Activated CD4-positive, alpha-beta T cell treated with anti-CD3 and anti-CD28 coated beads for 36 hours (primary cell): ENCODE data around the gene CBR1. TPM values are rescaled to one million over a fixed set of nuclear protein-coding genes. Genes with fewer than 3 reads are reported as not detected.

Source experiments
- ATAC-seq: fragments of 200-7000 bp; cut with Tn5 transposase; one replicate; pipeline ENCODE4 v1.10.0; 2021; ENCODE audit warnings: mild to moderate bottlenecking, moderate library complexity
- CTCF ChIA-PET: fragments of 350-600 bp; sonication (Branson Sonifier 250); formaldehyde crosslinking; loops from one replicate; lab custom pipeline; 2021; ENCODE audit warnings: antibody characterized with exemption; lab: Charles Lee
- POLR2A ChIA-PET: fragments of 350-600 bp; sonication (Branson Sonifier 250); formaldehyde crosslinking; loops from one replicate; lab custom pipeline; 2021; ENCODE audit warnings: antibody characterized with exemption, inconsistent platforms; lab: Charles Lee
- DNase-seq: peaks from one replicate; pipeline ENCODE4 v3.0.0-alpha.2; 2020
- H3K27ac Mint-ChIP-seq: one replicate; pipeline ENCODE4 v1.8.0; 2021; ENCODE audit warnings: mixed read lengths
- H3K27me3 Mint-ChIP-seq: one replicate; pipeline ENCODE4 v1.8.0; 2021; ENCODE audit warnings: mixed read lengths
- H3K36me3 Mint-ChIP-seq: one replicate; pipeline ENCODE4 v1.8.0; 2021; ENCODE audit warnings: low read depth, mixed read lengths
- H3K4me1 Mint-ChIP-seq: one replicate; pipeline ENCODE4 v1.8.0; 2021; ENCODE audit warnings: mixed read lengths
- H3K4me3 Mint-ChIP-seq: one replicate; pipeline ENCODE4 v1.8.0; 2021; ENCODE audit warnings: mild to moderate bottlenecking, moderate library complexity, mixed read lengths
- H3K9me3 Mint-ChIP-seq: one replicate; pipeline ENCODE4 v1.8.0; 2021; ENCODE audit warnings: low read depth, mixed read lengths
- intact Hi-C, 2 experiments: fragments of 100-400 bp; cut with DNase I in 1 of 2; cut with micrococcal nuclease in 1 of 2; formaldehyde crosslinking; loops; one replicate each; pipeline versions ENCODE4 v1.14.2 to v1.15.1; 2022 to 2024; cut with DNase I, micrococcal nuclease
- total RNA-seq, 2 experiments: library from RNA; stranded (reverse); gene quantifications; one replicate each; pipeline ENCODE4 v1.2.3, GENCODE V29; 2021

Gene CBR1
- total RNA-seq: 10 to 100 TPM; 48.6 to 54.1 TPM

GRCh38 chr21:36069713-36070583 is at the start of gene CBR1:
CBR1 (plus strand) TSS chr21:36070024; CDS start chr21:36070116, 92 bp downstream.
- Mint-ChIP-seq H3K4me3 (peak within 1 kb of the TSS; percentile 83), H3K36me3 (peaks cover 33% of the 10 kb centered on the region), H3K9me3 (peaks cover 6% of the 10 kb centered on the region), H3K27me3 (no peaks in the 10 kb centered on the region), H3K27ac (peak within 1 kb of the TSS; percentile 88), H3K4me1 (peaks cover 41% of the 10 kb centered on the region)
- DNase-seq: peak; percentile 94
- intact Hi-C loops: loop anchor here (1.0 to 10.0 kb wide), 6 partner anchors 10 to 1453 kb away; partner anchors contain the start of genes SETD4 (in 2 of the 2), DOP1B (in 1 of the 2), DYRK1A (in 1 of the 2) and MORC3 (in 1 of the 2)
- CTCF ChIA-PET: interaction anchor here (0.6 to 2.1 kb wide), 11 partner anchors 9 to 303 kb away, joined by 3 to 9 read pairs (median 4); partner anchors contain the start of gene SETD4
- ATAC-seq: peak; percentile 98
- POLR2A ChIA-PET: interaction anchor here (1.6 kb wide), 1 partner anchor 10 kb away, joined by 13 read pairs; the partner anchor contains the start of gene SETD4

- H3K27ac Mint-ChIP-seq: no peak overlapping the region
- ChIA-PET CTCF (no interaction called here), POLR2A (no interaction called here)
- intact Hi-C loops: loop anchor here (10.0 kb wide), 3 partner anchors 177 to 1277 kb away; no protein-coding TSS in a partner anchor
- H3K36me3 Mint-ChIP-seq: peaks cover 6% of the 10 kb centered on the region
- H3K27me3 Mint-ChIP-seq: peaks cover 2% of the 10 kb centered on the region
- no peak for DNase-seq
- H3K9me3 Mint-ChIP-seq: peaks cover 3% of the 10 kb centered on the region
- ATAC-seq: no peak
- H3K4me3 Mint-ChIP-seq: no peak overlapping the region
- H3K4me1 Mint-ChIP-seq: no peaks in the 10 kb centered on the region
Measured at GRCh38 chr21:36021251-36021837, 48.5 kb upstream of the CBR1 start.

GRCh38 chr21:36022427-36023091 is 47.3 kb upstream of the CBR1 start:
- intact Hi-C loops: loop anchor here (10.0 kb wide), 3 partner anchors 178 to 1278 kb away; no protein-coding TSS in a partner anchor
- ATAC-seq: no peak

GRCh38 chr21:36023092-36023480 is 46.7 kb upstream of the CBR1 start:
- ATAC-seq (no peak), DNase-seq (no peak)

More at GRCh38 chr21:36022427-36023091, 47.3 kb upstream of the CBR1 start:
- H3K4me3 Mint-ChIP-seq: no peak overlapping the region
- H3K4me1 Mint-ChIP-seq: no peaks in the 10 kb centered on the region
- ChIA-PET CTCF (interaction anchor here (0.7 to 1.2 kb wide), 4 partner anchors 102 to 1330 kb away, joined by 3 read pairs; no protein-coding TSS in a partner anchor), POLR2A (no interaction called here)
- DNase-seq: no peak
- peaks cover 6% of the 10 kb centered on the region for H3K36me3 Mint-ChIP-seq
- H3K27ac Mint-ChIP-seq: no peak overlapping the region
- peaks cover 3% of the 10 kb centered on the region for H3K9me3 Mint-ChIP-seq
- H3K27me3 Mint-ChIP-seq: peaks cover 2% of the 10 kb centered on the region

GRCh38 chr21:36024782-36025181 is 45.0 kb upstream of the CBR1 start:
- ChIA-PET POLR2A (no interaction called here), CTCF (no interaction called here)
- peaks cover 3% of the 10 kb centered on the region for H3K9me3 Mint-ChIP-seq
- DNase-seq (no peak), ATAC-seq (no peak)
- no peaks in the 10 kb centered on the region for H3K27me3 Mint-ChIP-seq
- intact Hi-C loops: loop anchor here (5.0 to 10.0 kb wide), 4 partner anchors 180 to 1280 kb away; no protein-coding TSS in a partner anchor
- no peak overlapping the region for H3K27ac Mint-ChIP-seq
- no peak overlapping the region for H3K4me3 Mint-ChIP-seq
- H3K36me3 Mint-ChIP-seq: peaks cover 6% of the 10 kb centered on the region
- H3K4me1 Mint-ChIP-seq: peaks cover 5% of the 10 kb centered on the region

More at GRCh38 chr21:36023092-36023480, 46.7 kb upstream of the CBR1 start:
- H3K27ac Mint-ChIP-seq: no peak overlapping the region
- H3K27me3 Mint-ChIP-seq: no peaks in the 10 kb centered on the region
- peaks cover 3% of the 10 kb centered on the region for H3K9me3 Mint-ChIP-seq
- peaks cover 6% of the 10 kb centered on the region for H3K36me3 Mint-ChIP-seq
- no peak overlapping the region for H3K4me3 Mint-ChIP-seq
- intact Hi-C loops: loop anchor here (10.0 kb wide), 3 partner anchors 178 to 1278 kb away; no protein-coding TSS in a partner anchor
- ChIA-PET CTCF (interaction anchor here (1.0 to 1.2 kb wide), 2 partner anchors 183 to 1330 kb away, joined by 3 read pairs; no protein-coding TSS in a partner anchor), POLR2A (no interaction called here)
- no peaks in the 10 kb centered on the region for H3K4me1 Mint-ChIP-seq

GRCh38 chr21:36027347-36027746 is 42.5 kb upstream of the CBR1 start:
- no peaks in the 10 kb centered on the region for H3K27me3 Mint-ChIP-seq
- H3K27ac Mint-ChIP-seq: no peak overlapping the region
- H3K9me3 Mint-ChIP-seq: no peaks in the 10 kb centered on the region
- no peak overlapping the region for H3K4me3 Mint-ChIP-seq
- H3K4me1 Mint-ChIP-seq: peaks cover 5% of the 10 kb centered on the region
- no peak for DNase-seq
- ChIA-PET POLR2A (no interaction called here), CTCF (interaction anchor here (0.6 to 2.3 kb wide), 19 partner anchors 11 to 1335 kb away, joined by 3 to 10 read pairs (median 3); no protein-coding TSS in a partner anchor)
- no peaks in the 10 kb centered on the region for H3K36me3 Mint-ChIP-seq
- intact Hi-C loops: loop anchor here (5.0 to 10.0 kb wide), 4 partner anchors 183 to 1283 kb away; no protein-coding TSS in a partner anchor
- ATAC-seq: no peak

GRCh38 chr21:36028127-36029069 is 41.4 kb upstream of the CBR1 start:
- DNase-seq (peak; percentile 77), ATAC-seq (peak; percentile 93)
- CTCF ChIA-PET: interaction anchor here (0.6 to 2.3 kb wide), 29 partner anchors 8 to 1362 kb away, joined by 3 to 10 read pairs (median 4); partner anchors contain the start of gene CBR1
- intact Hi-C loops: loop anchor here (1.0 to 10.0 kb wide), 7 partner anchors 84 to 1336 kb away; no protein-coding TSS in a partner anchor
- Mint-ChIP-seq H3K4me3 (no peak overlapping the region), H3K36me3 (no peaks in the 10 kb centered on the region), H3K9me3 (no peaks in the 10 kb centered on the region), H3K27ac (no peak overlapping the region), H3K27me3 (no peaks in the 10 kb centered on the region), H3K4me1 (peaks cover 5% of the 10 kb centered on the region)
- POLR2A ChIA-PET: no interaction called here

- no peak overlapping the region for H3K4me3 Mint-ChIP-seq
- ATAC-seq (no peak), DNase-seq (no peak)
- no peaks in the 10 kb centered on the region for H3K27me3 Mint-ChIP-seq
- no peaks in the 10 kb centered on the region for H3K9me3 Mint-ChIP-seq
- no peaks in the 10 kb centered on the region for H3K36me3 Mint-ChIP-seq
- peaks cover 5% of the 10 kb centered on the region for H3K4me1 Mint-ChIP-seq
- intact Hi-C loops: loop anchor here (2.0 to 10.0 kb wide), 5 partner anchors 185 to 1337 kb away; no protein-coding TSS in a partner anchor
- CTCF ChIA-PET: interaction anchor here (0.6 to 2.3 kb wide), 13 partner anchors 15 to 1363 kb away, joined by 3 to 9 read pairs (median 4); partner anchors contain the start of genes CBR1 and SETD4
- POLR2A ChIA-PET: no interaction called here
- H3K27ac Mint-ChIP-seq: no peak overlapping the region
Measured at GRCh38 chr21:36029309-36029708, 40.5 kb upstream of the CBR1 start.

GRCh38 chr21:36030581-36031189 is 39.1 kb upstream of the CBR1 start:
- Mint-ChIP-seq H3K27ac (no peak overlapping the region), H3K27me3 (no peaks in the 10 kb centered on the region), H3K4me1 (peaks cover 5% of the 10 kb centered on the region), H3K9me3 (no peaks in the 10 kb centered on the region), H3K36me3 (peaks cover 5% of the 10 kb centered on the region), H3K4me3 (no peak overlapping the region)
- DNase-seq (no peak), ATAC-seq (no peak)
- POLR2A ChIA-PET: interaction anchor here (0.7 kb wide), 1 partner anchor 50 kb away, joined by 9 read pairs; no protein-coding TSS in a partner anchor
- intact Hi-C loops: loop anchor here in 1 of 2 experiments (5.0 kb wide), 1 partner anchor 1308 kb away; no protein-coding TSS in a partner anchor
- CTCF ChIA-PET: interaction anchor here (0.6 to 1.6 kb wide), 8 partner anchors 20 to 1285 kb away, joined by 3 to 5 read pairs (median 3); no protein-coding TSS in a partner anchor
